Gastrocnemius medialis (tissue), 4 donors: ENCODE data around the gene EPHB6. TPM values are rescaled to one million over a fixed set of nuclear protein-coding genes. Genes with fewer than 3 reads are reported as not detected.

Experiments
- ATAC-seq, 2 donors: fragments of 150-250 bp; one replicate each; pipeline ENCODE4 v1.9.1; 2016
- DNase-seq, 2 donors: peaks; one replicate each; pipeline ENCODE4 v3.0.0-alpha.2; 2019
- H3K27ac ChIP-seq, 4 donors: fragments of 200-600 bp; sonication (generic); 1 replicate in 1 of 4; 2 replicates in 3 of 4; pipeline ENCODE4 v1.5.1; 2016 to 2018; ENCODE audit warnings: mild to moderate bottlenecking in 2 of 4, moderate library complexity in 1 of 4
- H3K27me3 ChIP-seq, 3 donors: fragments of 200-600 bp; sonication (generic) in 2 of 3; 1 replicate in 1 of 3; 2 replicates in 2 of 3; pipeline versions ENCODE4 v1.5.1 to v1.6.0; 2016 to 2019; ENCODE audit warnings: mild to moderate bottlenecking in 1 of 3, moderate library complexity in 1 of 3
- H3K36me3 ChIP-seq, 2 donors: fragments of 200-600 bp; sonication (generic) in 1 of 2; one replicate each; pipeline ENCODE4 v1.5.1; 2017 to 2018
- H3K4me1 ChIP-seq, 2 donors: fragments of 200-600 bp; sonication (generic) in 1 of 2; one replicate each; pipeline ENCODE4 v1.5.1; 2016 to 2017; ENCODE audit warnings: mild to moderate bottlenecking in 2 of 2
- H3K4me3 ChIP-seq, 4 donors: fragments of 200-600 bp; sonication (generic) in 3 of 4; 1 replicate in 1 of 4; 2 replicates in 3 of 4; pipeline ENCODE4 v1.5.1; 2016 to 2019; ENCODE audit warnings: mild to moderate bottlenecking in 2 of 4
- H3K9me3 ChIP-seq, 3 donors: fragments of 200-600 bp; sonication (generic) in 2 of 3; 1 replicate in 1 of 3; 2 replicates in 2 of 3; pipeline ENCODE4 v1.5.1; 2016 to 2019
- CTCF ChIP-seq, 5 experiments: fragments of 450-650 bp in 3 of 5; fragments of 200-600 bp in 2 of 5; sonication (generic) in 2 of 5; IDR thresholded peaks in 4 of 5; conservative IDR thresholded peaks in 1 of 5; 1 replicate in 4 of 5; 2 replicates in 1 of 5; pipeline ENCODE4 v1.5.1; 2016 to 2019; ENCODE audit warnings: antibody characterized with exemption in 5 of 5, mild to moderate bottlenecking in 3 of 5, moderate library complexity in 3 of 5
- POLR2A ChIP-seq, 2 donors: fragments of 450-650 bp; IDR thresholded peaks; one replicate each; pipeline ENCODE4 v1.6.1; 2017; ENCODE audit warnings: antibody characterized with exemption in 2 of 2, mild to moderate bottlenecking in 2 of 2, moderate library complexity in 2 of 2
- in situ Hi-C, 4 donors: fragments of 200-750 bp; cut with MboI; loops; one replicate each; pipeline versions ENCODE4 v1.15.0 to v1.8.0; 2017; ENCODE audit warnings: low sequenced_read_pairs in 4 of 4
- intact Hi-C: fragments of 100-400 bp; cut with DNase I; formaldehyde crosslinking; loops from one replicate; pipeline ENCODE4 v1.15.1; 2023; ENCODE audit warnings: low total_unique reads
- total RNA-seq, 4 donors: library from RNA; depleted of rRNA; stranded (reverse); fragments of >200 nt; gene quantifications; one replicate each; pipeline versions ENCODE4 v1.1.0 to v1.2.3, GENCODE V29; 2016

The EPHB6 gene
- total RNA-seq, 4 donors from 2014 or later = 2.0 to 8.9 (median 2.8) TPM

- Histone ChIP-seq H3K9me3 (no peaks in the 10 kb centered on the region), H3K4me1 (no peaks in the 10 kb centered on the region), H3K27me3 (no peaks in the 10 kb centered on the region), H3K36me3 (no peaks in the 10 kb centered on the region), H3K4me3 (no peak overlapping the region), H3K27ac (no peak overlapping the region)
- no peak for DNase-seq
- in situ Hi-C loops = loop anchor here in 3 of 4 donors (25.0 kb wide), 1 partner anchor 345 kb away; the partner anchor contains the start of gene TAS2R40 (in 3 of the 3)
- intact Hi-C loops = no loop called here
- ATAC-seq = no peak
- TF ChIP-seq CTCF (IDR thresholded peaks at IDR 0.05 in 4 of 5, conservative IDR thresholded peaks at IDR 0.05 in 1 of 5) (no peak), POLR2A (IDR thresholded peaks at IDR 0.05) (no peak)
These were observed 12.2 kb downstream of the EPHB6 start for GRCh38 chr7:142867097-142867378.

- intact Hi-C loops (no loop called here), in situ Hi-C loops (loop anchor here in 3 of 4 donors (25.0 kb wide), 1 partner anchor 345 kb away; the partner anchor contains the start of gene TAS2R40 (in 3 of the 3))
- Histone ChIP-seq H3K9me3 (no peaks in the 10 kb centered on the region), H3K27me3 (no peaks in the 10 kb centered on the region), H3K36me3 (no peaks in the 10 kb centered on the region), H3K4me1 (no peaks in the 10 kb centered on the region), H3K27ac (no peak overlapping the region), H3K4me3 (no peak overlapping the region)
- DNase-seq (no peak), ATAC-seq (no peak)
- TF ChIP-seq POLR2A (IDR thresholded peaks at IDR 0.05) (no peak), CTCF (IDR thresholded peaks at IDR 0.05 in 4 of 5, conservative IDR thresholded peaks at IDR 0.05 in 1 of 5) (no peak)
These were observed 12.7 kb downstream of the EPHB6 start for GRCh38 chr7:142867398-142868187.

GRCh38 chr7:142868188-142868985 lies 13.5 kb downstream of the EPHB6 start:
- no peak for DNase-seq
- Histone ChIP-seq H3K9me3 (no peaks in the 10 kb centered on the region), H3K4me3 (no peak overlapping the region), H3K27ac (no peak overlapping the region), H3K4me1 (no peaks in the 10 kb centered on the region), H3K27me3 (no peaks in the 10 kb centered on the region), H3K36me3 (no peaks in the 10 kb centered on the region)
- TF ChIP-seq CTCF (IDR thresholded peaks at IDR 0.05 in 4 of 5, conservative IDR thresholded peaks at IDR 0.05 in 1 of 5) (no peak), POLR2A (IDR thresholded peaks at IDR 0.05) (no peak)
- intact Hi-C loops = no loop called here
- no peak for ATAC-seq
- in situ Hi-C loops = loop anchor here in 3 of 4 donors (25.0 kb wide), 1 partner anchor 344 kb away; the partner anchor contains the start of gene TAS2R40 (in 3 of the 3)

GRCh38 chr7:142868986-142869415 lies 14.1 kb downstream of the EPHB6 start:
- in situ Hi-C loops = loop anchor here in 3 of 4 donors (25.0 kb wide), 1 partner anchor 343 kb away; the partner anchor contains the start of gene TAS2R40 (in 3 of the 3)
- DNase-seq = no peak

More at GRCh38 chr7:142868986-142869415, 14.1 kb downstream of the EPHB6 start:
- H3K9me3 ChIP-seq = no peaks in the 10 kb centered on the region
- H3K4me3 ChIP-seq = no peak overlapping the region
- H3K36me3 ChIP-seq = no peaks in the 10 kb centered on the region
- TF ChIP-seq CTCF (IDR thresholded peaks at IDR 0.05 in 4 of 5, conservative IDR thresholded peaks at IDR 0.05 in 1 of 5) = no peak
- no peak for TF ChIP-seq POLR2A (IDR thresholded peaks at IDR 0.05)
- ATAC-seq = no peak
- intact Hi-C loops = no loop called here
- no peaks in the 10 kb centered on the region for H3K27me3 ChIP-seq
- no peaks in the 10 kb centered on the region for H3K4me1 ChIP-seq
- H3K27ac ChIP-seq = no peak overlapping the region
